Epithelial cell of proximal tubule (primary cell): ENCODE measurements around the gene ZNG1E. TPM values are rescaled to one million over a fixed set of nuclear protein-coding genes. Genes with fewer than 3 reads are reported as not detected.
"Not testable (repeated sequence)": the region's sequence is repeated elsewhere in the genome, so short reads cannot be mapped to it uniquely, and the experiment has no call there.

Source experiments
- DNase-seq: peaks from one replicate; pipeline ENCODE4 v3.0.0-alpha.2; 2011; ENCODE audit warnings: low read depth
- H3K4me3 ChIP-seq: 2 replicates; pipeline ENCODE4 v1.5.1; 2011; ENCODE audit warnings: low read depth, mild to moderate bottlenecking, low read length
- total RNA-seq: library from RNA; depleted of rRNA; stranded (reverse); fragments of >200 nt; gene quantifications from 2 replicates; pipeline ENCODE4 v1.2.3, GENCODE V29; 2015

Gene ZNG1E
- 34.9 and 35.6 TPM in 2 replicates for total RNA-seq

- peak within 1 kb of the TSS; percentile 50 for H3K4me3 ChIP-seq
- DNase-seq = not testable (repeated sequence)
Observed at GRCh38 chr9:65675589-65676021, at the start of gene ZNG1E. Gene ZNG1E, plus strand, starts transcription at chr9:65675928. Its CDS starts 49 bp downstream, at chr9:65675977.

- not testable (repeated sequence) for DNase-seq, H3K4me3 ChIP-seq
Observed at GRCh38 chr9:65673579-65673978, 2.1 kb upstream of the ZNG1E start.

- H3K4me3 ChIP-seq, DNase-seq: not testable (repeated sequence)
Observed at GRCh38 chr9:65675018-65675417, 710 bp upstream of the ZNG1E start.

GRCh38 chr9:65676389-65676788 is 661 bp downstream of the ZNG1E start:
- DNase-seq = not testable (repeated sequence)

GRCh38 chr9:65678533-65678932 is 2.8 kb downstream of the ZNG1E start:
- not testable (repeated sequence) for DNase-seq, H3K4me3 ChIP-seq

More at GRCh38 chr9:65676389-65676788, 661 bp downstream of the ZNG1E start:
- H3K4me3 ChIP-seq = peak overlapping the region; percentile 50

GRCh38 chr9:65703550-65703949 is 27.8 kb downstream of the ZNG1E start:
- not testable (repeated sequence) for H3K4me3 ChIP-seq, DNase-seq

GRCh38 chr9:65714445-65714844 is 38.7 kb downstream of the ZNG1E start:
- not testable (repeated sequence) for DNase-seq, H3K4me3 ChIP-seq

- not testable (repeated sequence) for H3K4me3 ChIP-seq, DNase-seq
Observed at GRCh38 chr9:65737096-65737564, 61.4 kb downstream of the ZNG1E start, which contains the start of gene FOXD4L4. Gene FOXD4L4, plus strand, starts transcription at chr9:65737146. Its CDS starts 0 bp downstream, at chr9:65737146.

GRCh38 chr9:65738133-65738532 is 62.4 kb downstream of the ZNG1E start:
- not testable (repeated sequence) for DNase-seq, H3K4me3 ChIP-seq

Other genes with a start within 250 kb of the ZNG1E start
- gene FOXD4L4, start 61.2 kb downstream of the ZNG1E start, total RNA-seq = not detected in 2 replicates